HT-29 (cell line): ENCODE data around the gene APBA3. TPM values are rescaled to one million over a fixed set of nuclear protein-coding genes. Genes with fewer than 3 reads are reported as not detected.

Source experiments
- DNase-seq: peaks from one replicate; pipeline ENCODE4 v3.0.0-alpha.2; 2015; ENCODE audit warnings: low spot score
- total RNA-seq: library from RNA; depleted of rRNA; stranded (reverse); fragments of >200 nt; shearing (Covaris generic); gene quantifications from 2 replicates; pipeline ENCODE4 v1.2.3, GENCODE V29; 2014; rRNA removed

The APBA3 gene
- 31.4 TPM in 2 replicates for total RNA-seq

GRCh38 chr19:3761382-3762129 lies at the start of gene APBA3:
Gene APBA3, minus strand, starts transcription at chr19:3761692. Its CDS starts 1,428 bp downstream, at chr19:3760264.
- peak; percentile 88 for DNase-seq

- no peak for DNase-seq
These were observed 49.3 kb upstream of the APBA3 start for GRCh38 chr19:3810708-3811355.

GRCh38 chr19:3809881-3810707 lies 48.6 kb upstream of the APBA3 start:
- DNase-seq = no peak

- no peak for DNase-seq
These were observed 47.1 kb upstream of the APBA3 start for GRCh38 chr19:3808420-3809143.

GRCh38 chr19:3807574-3808354 lies 46.3 kb upstream of the APBA3 start:
- DNase-seq = no peak

GRCh38 chr19:3807131-3807480 lies 45.6 kb upstream of the APBA3 start:
- no peak for DNase-seq

- no peak for DNase-seq
These were observed 44.4 kb upstream of the APBA3 start for GRCh38 chr19:3805859-3806258.

- no peak for DNase-seq
These were observed 42.9 kb upstream of the APBA3 start for GRCh38 chr19:3804429-3804828.

GRCh38 chr19:3803986-3804385 lies 42.5 kb upstream of the APBA3 start:
- DNase-seq = no peak

- DNase-seq = no peak
These were observed 41.8 kb upstream of the APBA3 start for GRCh38 chr19:3803114-3803888.

GRCh38 chr19:3801412-3802096 lies 40.1 kb upstream of the APBA3 start:
- DNase-seq = no peak

- no peak for DNase-seq
These were observed 39.5 kb upstream of the APBA3 start for GRCh38 chr19:3800996-3801395.

- DNase-seq = no peak
These were observed 36.6 kb upstream of the APBA3 start for GRCh38 chr19:3798137-3798536.

GRCh38 chr19:3796358-3796757 lies 34.9 kb upstream of the APBA3 start:
- DNase-seq = no peak

- no peak for DNase-seq
These were observed 32.3 kb upstream of the APBA3 start for GRCh38 chr19:3793799-3794198.

GRCh38 chr19:3792114-3792513 lies 30.6 kb upstream of the APBA3 start:
- DNase-seq = no peak

- DNase-seq = no peak
These were observed 29.4 kb upstream of the APBA3 start for GRCh38 chr19:3790941-3791340.

- DNase-seq = no peak
These were observed 28.8 kb upstream of the APBA3 start for GRCh38 chr19:3790209-3790734.
